ENCODE data around the gene SETDB2.

Gene SETDB2

GRCh38 chr13:49435992-49436391 lies 8.1 kb upstream of the SETDB2 start:
- DNase-seq (ENCODE audit: low read depth), result no peak

DNA sequence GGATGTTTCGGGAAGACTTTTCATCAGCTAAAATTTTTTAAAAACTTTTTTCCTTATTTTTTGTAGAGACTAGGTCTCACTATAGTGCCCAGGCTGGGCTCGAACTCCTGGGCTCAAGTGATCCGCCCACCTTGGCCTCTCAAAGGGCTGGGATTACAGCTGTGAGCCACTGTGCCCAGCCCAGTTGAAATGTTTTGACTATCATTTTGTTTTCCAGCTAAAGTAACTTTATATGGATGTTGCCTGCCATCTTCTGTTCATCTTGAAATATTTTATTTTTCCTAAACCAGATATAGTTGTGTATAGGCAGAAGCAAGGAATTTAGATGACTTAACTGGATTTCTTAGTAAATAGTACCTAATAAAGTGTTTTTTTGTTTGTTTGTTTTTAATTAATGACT lies 7.2 kb upstream of the SETDB2 start:
- DNase-seq (ENCODE audit: low read depth), result no peak

DNA sequence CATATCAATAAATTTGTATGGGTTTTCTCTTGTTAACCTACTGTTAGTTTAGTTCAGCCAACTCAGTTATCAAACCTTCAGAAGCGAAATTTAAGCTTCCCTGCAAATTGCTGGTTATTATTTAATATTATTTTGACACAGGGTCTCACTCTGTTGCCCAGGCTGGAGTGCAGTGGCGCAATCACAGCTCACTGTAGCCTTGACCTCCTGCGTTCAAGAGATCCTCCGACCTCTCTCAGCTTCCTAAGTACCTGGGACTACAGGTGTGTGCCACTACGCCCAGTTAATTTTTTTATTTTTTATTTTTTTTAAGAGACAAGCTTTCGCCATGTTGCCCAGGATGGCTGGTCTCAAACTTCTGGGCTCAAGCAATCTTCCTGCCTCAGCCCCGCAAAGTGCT lies 6.4 kb upstream of the SETDB2 start:
- DNase-seq (ENCODE audit: low read depth), result no peak

DNA sequence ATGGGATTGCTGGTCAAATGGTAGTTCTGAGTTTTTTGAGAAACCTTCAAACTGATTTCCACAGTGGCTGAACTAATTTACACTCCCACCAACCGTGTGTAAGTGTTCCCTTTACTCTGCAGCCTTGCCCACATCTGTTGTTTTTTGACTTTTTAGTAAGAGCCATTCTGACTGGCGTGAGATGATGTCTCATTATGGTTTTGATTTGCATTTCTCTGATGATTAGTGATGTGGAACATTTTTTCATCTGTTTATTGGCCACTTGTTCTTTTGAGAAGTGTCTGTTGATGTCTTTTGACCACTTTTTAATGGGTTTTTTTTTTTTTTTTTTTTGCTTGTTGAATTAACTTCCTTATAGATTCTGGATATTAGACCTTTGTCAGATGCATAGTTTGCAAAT lies 4.5 kb upstream of the SETDB2 start:
- DNase-seq (ENCODE audit: low read depth), result no peak

DNA sequence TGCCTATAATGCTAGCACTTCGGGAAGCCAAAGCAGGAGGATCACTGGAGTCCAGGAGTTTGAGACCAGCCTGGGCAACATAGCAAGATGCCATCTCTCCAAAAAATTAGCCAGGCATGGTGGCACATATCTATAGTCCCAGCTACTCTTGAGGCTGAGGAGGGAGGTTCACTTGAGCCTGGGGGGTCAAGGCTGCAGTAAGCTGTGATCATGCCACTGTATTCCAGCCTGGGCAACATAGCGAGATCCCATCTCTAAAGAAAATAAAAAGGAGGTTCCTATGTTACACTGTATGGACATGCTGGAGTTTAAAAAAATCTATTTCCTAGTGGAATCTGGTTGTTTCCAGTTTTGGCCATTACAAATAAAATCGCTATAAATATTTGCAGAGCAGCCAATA lies 2.8 kb upstream of the SETDB2 start:
- DNase-seq (ENCODE audit: low read depth), result no peak

DNA sequence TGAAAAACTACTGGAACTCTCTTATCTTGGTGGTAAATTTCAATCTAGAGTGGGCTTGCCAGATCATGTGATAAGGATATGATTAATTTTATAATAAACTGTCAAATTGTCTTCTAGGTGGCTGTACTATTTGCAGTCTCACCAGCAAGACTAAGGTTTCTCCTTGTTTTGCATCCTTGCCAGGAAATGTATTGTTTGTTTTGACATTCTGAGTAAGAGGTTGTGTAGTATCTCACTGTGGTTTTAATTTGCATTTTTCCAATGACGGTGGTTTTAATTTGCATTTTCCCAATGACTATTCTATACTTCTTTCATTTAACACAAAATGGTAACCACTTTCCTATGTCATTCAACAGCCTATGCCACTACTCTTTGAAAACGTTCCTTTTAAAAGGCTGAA lies 2.2 kb upstream of the SETDB2 start:
- no peak for DNase-seq (ENCODE audit: low read depth)

DNA sequence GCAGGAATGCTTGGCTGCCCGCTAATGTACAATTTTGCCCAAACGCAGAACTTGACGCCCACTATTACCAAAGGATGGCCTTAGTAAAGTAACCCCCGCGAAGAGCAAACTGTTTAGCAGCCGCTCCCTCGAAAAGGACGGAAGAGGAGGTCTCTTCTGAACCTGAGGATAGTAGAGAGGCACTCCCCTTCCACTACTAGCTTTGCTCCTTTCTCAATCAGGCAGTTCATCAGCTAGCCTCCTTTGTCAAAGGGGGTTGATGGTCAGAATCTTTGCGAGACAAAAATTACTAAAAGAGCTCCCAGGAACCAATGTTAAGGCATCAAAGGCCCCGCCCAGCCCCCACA lies 744 bp upstream of the SETDB2 start:
- DNase-seq (ENCODE audit: low read depth), result no peak

DNA sequence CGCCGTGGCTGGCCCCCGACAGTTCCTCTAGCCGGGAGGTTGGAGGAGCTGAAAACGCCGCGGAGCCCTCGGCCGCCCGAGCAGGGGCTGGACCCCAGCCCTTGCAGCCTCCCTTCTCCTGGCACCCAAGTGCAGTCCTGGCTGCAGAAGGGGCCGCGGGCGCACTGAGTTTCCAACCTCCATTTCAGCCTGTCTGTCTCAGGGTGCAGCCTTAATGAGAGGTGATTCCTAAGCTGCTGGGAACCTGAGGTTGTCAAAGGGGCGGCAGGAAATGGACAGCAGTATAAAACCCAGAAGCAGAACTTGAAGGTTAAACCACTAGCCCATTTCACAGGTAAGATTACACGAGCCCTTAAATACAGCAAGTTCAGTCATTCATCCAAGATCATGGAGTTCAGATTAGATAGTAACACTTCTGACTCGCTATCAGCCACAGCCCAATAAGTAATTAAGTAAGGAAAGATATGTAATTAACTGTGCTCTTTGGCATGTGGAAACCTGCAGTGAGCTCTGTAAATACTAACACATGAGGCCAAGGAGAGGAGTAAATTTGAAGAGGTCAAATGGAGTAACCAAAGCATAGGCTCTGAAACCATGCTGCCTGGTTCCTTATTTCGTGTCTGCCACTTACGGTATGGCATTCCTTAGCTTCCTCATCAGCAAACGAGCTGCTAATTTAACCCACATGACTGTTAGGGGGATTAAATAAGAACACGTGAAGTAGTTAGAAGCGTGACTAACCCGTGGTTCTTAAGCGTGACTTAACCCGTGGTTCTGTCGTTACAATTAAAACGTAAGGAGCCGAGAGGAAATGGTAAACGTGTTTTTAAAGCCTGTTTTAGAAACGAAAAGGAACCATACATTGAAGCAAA lies 686 bp downstream of the SETDB2 start:
- no peak for DNase-seq (ENCODE audit: low read depth)

DNA sequence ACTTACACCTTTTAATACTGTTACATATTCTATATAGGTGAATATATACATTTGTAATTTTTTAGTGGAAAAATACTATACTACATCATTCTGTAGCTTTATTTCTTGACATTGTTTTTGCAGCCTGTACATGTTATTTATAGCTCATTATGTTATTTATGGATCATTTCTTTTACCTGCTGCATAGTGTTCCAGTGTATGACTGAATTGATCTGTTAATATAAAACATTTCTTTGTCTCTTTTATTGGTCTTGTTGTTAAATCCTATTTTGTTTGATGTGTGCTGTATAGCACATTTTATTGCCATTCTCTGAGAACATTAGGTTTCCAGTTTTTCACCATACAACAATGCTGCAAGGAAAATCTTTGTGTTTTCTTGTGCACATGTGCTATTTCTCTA lies 2.4 kb downstream of the SETDB2 start:
- DNase-seq (ENCODE audit: low read depth), result no peak

DNA sequence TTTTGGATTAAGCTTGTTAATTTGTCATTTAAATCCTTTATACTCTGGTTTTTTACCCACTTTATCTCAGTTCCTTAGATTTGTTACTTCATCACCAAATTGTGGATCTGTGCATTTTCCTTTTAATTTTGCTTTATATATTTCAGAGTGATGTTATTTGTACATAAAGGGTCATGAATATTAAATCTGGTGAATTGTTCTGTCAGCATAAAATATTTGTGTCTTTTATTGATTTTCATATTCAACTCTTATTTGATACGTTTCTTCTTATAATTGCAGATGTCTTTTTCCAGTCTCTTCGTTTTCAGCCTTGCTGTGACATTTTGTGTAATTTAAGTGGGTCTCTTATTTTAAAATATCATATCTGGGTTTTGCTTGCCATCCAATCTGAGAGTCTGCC lies 4.7 kb downstream of the SETDB2 start:
- DNase-seq (ENCODE audit: low read depth), result no peak

DNA sequence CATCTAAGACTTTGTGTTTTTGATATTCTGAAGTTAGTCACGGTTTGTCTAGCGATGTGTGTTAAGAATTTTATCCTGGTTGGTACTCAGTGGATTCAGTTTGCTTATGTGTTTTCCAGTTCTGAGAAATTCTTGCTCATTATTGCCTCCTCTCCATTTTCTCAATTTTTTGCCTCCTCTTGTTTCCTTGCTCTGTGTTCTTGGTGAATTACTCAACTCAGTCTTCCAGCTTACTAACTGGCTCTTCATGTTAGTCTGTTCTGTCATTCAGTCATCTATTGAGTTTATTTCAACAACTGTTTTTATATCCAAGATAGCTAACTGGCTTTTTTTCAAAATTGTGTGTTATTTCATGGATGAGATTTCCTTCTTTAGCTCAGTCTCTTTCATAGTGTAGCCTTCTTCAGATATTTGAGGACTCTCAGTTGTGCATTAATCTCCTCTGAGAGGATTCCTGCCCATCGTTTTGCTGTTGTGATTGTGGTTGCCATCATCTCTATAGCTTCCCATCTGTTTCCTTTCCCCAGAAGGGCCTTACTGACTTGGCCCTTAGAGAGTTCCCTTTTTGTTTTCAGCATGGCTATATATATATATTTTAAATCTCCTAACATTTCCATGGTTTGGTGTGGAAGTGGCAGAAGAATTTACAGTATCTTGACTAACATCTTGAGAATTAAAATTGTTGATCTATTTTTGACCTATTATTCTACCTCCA lies 6.2 kb downstream of the SETDB2 start:
- no peak for DNase-seq (ENCODE audit: low read depth)

GRCh38 chr13:49452725-49453457 lies 8.8 kb downstream of the SETDB2 start:
- DNase-seq (ENCODE audit: low read depth), result no peak

- no peak for DNase-seq (ENCODE audit: low read depth)
These were observed 9.4 kb downstream of the SETDB2 start for GRCh38 chr13:49453465-49453864.

- no peak for DNase-seq (ENCODE audit: low read depth)
These were observed 10.4 kb downstream of the SETDB2 start for GRCh38 chr13:49454388-49455006.

- no peak for DNase-seq (ENCODE audit: low read depth)
These were observed 10.9 kb downstream of the SETDB2 start for GRCh38 chr13:49455007-49455398.

DNA sequence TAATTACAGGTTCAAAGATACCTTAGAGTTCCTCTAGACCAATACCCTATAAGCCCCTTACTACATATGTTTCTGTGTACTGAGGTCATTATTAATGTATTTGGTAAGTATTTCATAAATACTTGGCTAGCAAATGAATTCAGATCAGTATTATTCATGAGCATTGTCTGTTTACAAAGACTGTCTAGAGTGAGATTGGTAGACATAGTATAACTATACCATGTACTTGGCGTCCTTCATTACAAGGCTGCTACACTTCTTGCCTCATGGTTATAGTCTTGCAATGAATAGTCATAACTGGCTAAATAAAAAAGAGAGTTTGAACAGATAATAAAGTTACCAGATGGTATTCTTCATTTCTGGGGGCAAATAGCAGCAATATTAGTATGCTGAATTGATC lies 12.1 kb downstream of the SETDB2 start:
- DNase-seq (ENCODE audit: low read depth), result no peak

DNA sequence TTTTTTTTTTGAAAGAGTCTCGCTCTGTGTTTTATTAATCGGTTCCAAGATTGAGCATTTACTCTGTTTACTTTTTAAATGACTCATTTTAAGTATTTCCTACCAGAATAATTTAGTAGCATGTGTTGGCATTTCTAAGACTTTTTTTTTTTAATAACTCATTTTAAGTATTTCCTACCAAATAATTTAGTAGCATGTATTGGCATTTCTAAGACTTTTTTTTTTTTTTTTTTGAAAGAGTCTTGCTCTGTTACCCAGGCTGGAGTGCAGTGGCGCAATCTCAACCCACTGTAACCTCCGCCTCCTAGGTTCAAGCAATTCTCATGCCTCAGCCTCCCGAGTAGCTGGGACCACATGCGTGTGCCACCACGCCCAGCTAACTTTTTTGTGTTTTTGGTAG lies 13.1 kb downstream of the SETDB2 start:
- DNase-seq (ENCODE audit: low read depth), result no peak

DNA sequence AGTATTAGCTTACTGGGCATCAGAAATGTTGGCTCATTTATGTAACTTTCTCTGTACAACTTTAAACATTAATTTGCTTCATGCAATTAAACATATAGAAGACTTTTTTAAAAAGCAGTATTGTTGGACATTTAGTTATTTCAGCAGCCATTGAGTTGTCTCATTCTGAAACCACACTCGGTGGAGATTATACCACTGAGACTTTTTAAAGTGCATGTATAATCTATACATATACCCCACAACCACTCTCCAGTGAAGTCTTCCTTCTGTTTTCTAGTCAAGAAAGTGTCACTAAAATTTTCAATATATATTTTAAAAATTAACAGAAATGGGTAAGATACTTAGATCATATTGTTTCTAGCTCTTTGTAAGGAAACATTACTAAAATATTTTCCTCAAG lies 15.5 kb downstream of the SETDB2 start:
- no peak for DNase-seq (ENCODE audit: low read depth)

- no peak for DNase-seq (ENCODE audit: low read depth)
These were observed 20.0 kb downstream of the SETDB2 start for GRCh38 chr13:49464085-49464484.

DNA sequence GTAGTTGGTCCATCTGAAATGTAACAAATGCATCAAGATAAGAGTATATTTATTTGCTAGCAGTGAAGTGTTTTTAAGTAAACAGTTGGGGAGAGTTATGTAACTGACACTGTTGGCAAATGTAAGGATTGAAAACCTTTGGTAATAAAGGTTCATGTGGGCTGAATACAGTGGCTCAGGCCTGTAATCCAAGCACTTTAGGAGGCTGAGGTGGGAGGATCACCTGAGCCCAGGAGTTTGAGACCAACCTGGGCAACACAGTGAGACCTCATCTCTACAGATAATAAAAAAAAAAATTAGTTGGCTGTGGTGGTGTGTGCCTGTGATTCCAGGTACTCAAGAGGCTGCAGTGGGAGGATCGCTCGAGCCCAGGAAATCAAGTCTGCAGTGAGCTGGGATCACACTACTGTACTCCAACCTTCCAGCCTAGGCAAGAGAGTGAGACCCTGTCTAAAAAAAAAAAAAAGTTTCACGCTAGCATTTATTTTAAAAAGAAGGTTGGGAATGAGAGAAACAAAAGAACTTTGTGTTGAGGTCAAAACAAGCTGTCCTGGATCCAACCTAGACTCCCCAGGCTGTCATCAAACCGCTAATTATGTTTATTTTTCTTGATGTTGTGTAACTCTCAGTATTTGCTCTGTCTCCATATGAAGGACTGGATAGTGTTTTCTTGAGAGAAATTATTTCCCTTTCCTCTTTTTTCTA lies 20.7 kb downstream of the SETDB2 start:
- no peak for DNase-seq (ENCODE audit: low read depth)

GRCh38 chr13:49466292-49466838 lies 22.3 kb downstream of the SETDB2 start:
- no peak for DNase-seq (ENCODE audit: low read depth)

DNA sequence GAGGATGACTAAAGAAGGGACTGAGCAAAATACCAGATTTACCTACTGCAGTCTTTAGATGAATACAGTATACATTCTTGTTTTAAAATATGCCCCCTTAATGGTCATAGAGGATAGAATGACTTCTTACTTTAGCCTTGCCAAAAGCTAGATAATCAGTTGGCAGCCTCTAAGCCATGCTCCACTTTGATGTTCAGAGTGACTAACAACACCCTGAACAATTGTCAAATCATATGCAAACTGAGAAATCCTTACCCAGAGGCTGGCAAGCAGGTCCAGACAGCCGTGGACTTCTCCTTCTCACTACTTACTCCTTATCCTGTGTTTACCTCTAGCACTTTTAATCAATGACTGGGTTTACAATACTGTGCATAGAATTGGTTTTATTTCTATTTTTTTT lies 28.1 kb downstream of the SETDB2 start:
- DNase-seq (ENCODE audit: low read depth), result no peak
